GM12891 (cell line): ENCODE measurements around the gene NOL9.

Source experiments
- POLR2A ChIP-seq: IDR thresholded peaks from 2 replicates; pipeline ENCODE4 v1.6.1; 2011; ENCODE audit warnings: low read depth, low read length, control low read depth
- POLR2AphosphoS5 ChIP-seq: IDR thresholded peaks from 2 replicates; pipeline ENCODE4 v1.6.1; 2011; ENCODE audit warnings: low read depth, low read length, control low read depth
- SPI1 ChIP-seq: IDR thresholded peaks from 2 replicates; pipeline ENCODE4 v1.6.1; 2011; ENCODE audit warnings: low read depth, low read length, control low read depth
- TAF1 ChIP-seq: IDR thresholded peaks from 2 replicates; pipeline ENCODE4 v1.6.1; 2011; ENCODE audit warnings: low read depth, low read length, control low read depth

DNA sequence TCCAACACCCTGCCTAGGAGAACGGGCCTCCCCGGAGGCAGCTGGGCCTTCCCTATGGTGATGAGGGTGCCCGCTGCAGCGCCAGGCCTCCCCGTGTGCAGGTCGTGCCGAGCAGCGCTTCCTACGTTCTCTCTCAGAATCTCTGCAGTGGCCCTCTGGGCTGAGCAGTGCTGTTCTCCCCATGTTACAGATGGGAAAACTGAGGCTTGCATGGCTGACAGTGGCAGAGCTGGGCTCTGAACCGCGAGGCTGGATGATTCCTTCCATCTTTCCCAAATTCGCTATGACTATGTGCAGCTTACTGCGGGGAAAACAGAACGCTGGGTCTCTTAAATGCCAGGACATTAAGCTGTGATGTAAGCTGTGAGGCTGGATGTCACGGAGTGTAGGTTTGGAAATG is 39.5 kb upstream of the NOL9 start:
- TF ChIP-seq POLR2A (no peak), POLR2AphosphoS5 (no peak), TAF1 (no peak), SPI1 (no peak)
